HepG2 (cell line): ENCODE results near the gene SNX11. TPM values are rescaled to one million over a fixed set of nuclear protein-coding genes. Genes with fewer than 3 reads are reported as not detected.

ENCODE experiments used
- ATRX ChIP-seq: sonication (generic); formaldehyde crosslinking; IDR thresholded peaks from 2 replicates; pipeline ENCODE4 v1.4.0; 2020; ENCODE audit warnings: missing genetic modification reagents, borderline replicate concordance
- BCL6 ChIP-seq: IDR thresholded peaks from 2 replicates; pipeline ENCODE4 v1.6.1; 2016; ENCODE audit warnings: missing genetic modification reagents, missing compliant biosample characterization
- DPF2 ChIP-seq: sonication (generic); formaldehyde crosslinking; IDR thresholded peaks from 2 replicates; pipeline ENCODE4 v1.4.0; 2020; ENCODE audit warnings: mild to moderate bottlenecking, low read depth, missing genetic modification reagents, borderline replicate concordance
- FOXP1 ChIP-seq, 2 experiments: fragments of 450-650 bp in 1 of 2; IDR thresholded peaks; 2 replicates each; pipeline ENCODE4 v1.6.1; 2017 to 2018; ENCODE audit warnings: antibody characterized with exemption in 1 of 2
- IKZF4 ChIP-seq: sonication (generic); formaldehyde crosslinking; IDR thresholded peaks from 2 replicates; pipeline ENCODE4 v1.5.1; 2020; ENCODE audit warnings: borderline replicate concordance, mild to moderate bottlenecking, low read depth, missing genetic modification reagents; ENCODE audit errors: not compliant biosample characterization
- MTA1 ChIP-seq: sonication (generic); formaldehyde crosslinking; IDR thresholded peaks from 2 replicates; pipeline ENCODE4 v1.4.0; 2020; ENCODE audit warnings: missing genetic modification reagents, mild to moderate bottlenecking, borderline replicate concordance
- PCBP1 ChIP-seq: fragments of 200-400 bp; formaldehyde crosslinking; IDR thresholded peaks from 2 replicates; pipeline ENCODE4 v1.6.1; 2017; ENCODE audit warnings: mild to moderate bottlenecking, low read depth, low read length, borderline replicate concordance
- RFX3 ChIP-seq: IDR thresholded peaks from 2 replicates; pipeline ENCODE4 v1.6.1; 2016; ENCODE audit warnings: missing biosample characterization, missing genetic modification reagents
- SATB2 ChIP-seq: sonication (generic); formaldehyde crosslinking; IDR thresholded peaks from 2 replicates; pipeline ENCODE4 v1.5.0; 2020; ENCODE audit warnings: missing genetic modification reagents
- XRCC5 ChIP-seq: fragments of 200-400 bp; formaldehyde crosslinking; optimal IDR thresholded peaks from 2 replicates; pipeline ENCODE3; 2017; ENCODE audit warnings: mild to moderate bottlenecking, low read length
- YEATS4 ChIP-seq: sonication (generic); formaldehyde crosslinking; IDR thresholded peaks from 2 replicates; pipeline ENCODE4 v1.4.0; 2020; ENCODE audit warnings: missing genetic modification reagents, borderline replicate concordance
- ZNF251 ChIP-seq: sonication (generic); formaldehyde crosslinking; IDR thresholded peaks from 2 replicates; pipeline ENCODE4 v1.9.0; 2021; ENCODE audit warnings: mild to moderate bottlenecking, missing genetic modification reagents
- ZNF274 ChIP-seq: sonication (generic); formaldehyde crosslinking; IDR thresholded peaks from 2 replicates; pipeline ENCODE4 v1.5.1; 2020; ENCODE audit warnings: mild to moderate bottlenecking, missing genetic modification reagents
- ZNF329 ChIP-seq: sonication (generic); formaldehyde crosslinking; IDR thresholded peaks from 2 replicates; pipeline ENCODE4 v1.9.0; 2021; ENCODE audit warnings: low read depth, mild to moderate bottlenecking, missing genetic modification reagents
- ZNF432 ChIP-seq: sonication (generic); formaldehyde crosslinking; IDR thresholded peaks from 2 replicates; pipeline ENCODE4 v1.5.0; 2020; ENCODE audit warnings: missing genetic modification reagents, mild to moderate bottlenecking, borderline replicate concordance
- ZNF460 ChIP-seq: sonication (generic); formaldehyde crosslinking; IDR thresholded peaks from 2 replicates; pipeline ENCODE4 v1.5.1; 2020; ENCODE audit warnings: missing genetic modification reagents, mild to moderate bottlenecking, borderline replicate concordance
- ZNF468 ChIP-seq: sonication (generic); formaldehyde crosslinking; IDR thresholded peaks from 2 replicates; pipeline ENCODE4 v1.8.0; 2022; ENCODE audit warnings: mild to moderate bottlenecking, moderate library complexity, missing genetic modification reagents
- ZNF570 ChIP-seq: sonication (generic); formaldehyde crosslinking; IDR thresholded peaks from 2 replicates; pipeline ENCODE4 v1.4.0; 2020; ENCODE audit warnings: mild to moderate bottlenecking, missing genetic modification reagents, borderline replicate concordance
- ZNF724P ChIP-seq: sonication (generic); formaldehyde crosslinking; IDR thresholded peaks from 2 replicates; pipeline ENCODE4 v1.8.0; 2022; ENCODE audit warnings: missing genetic modification reagents, borderline replicate concordance
- ZNF883 ChIP-seq: sonication (generic); formaldehyde crosslinking; IDR thresholded peaks from 2 replicates; pipeline ENCODE4 v1.5.1; 2020; ENCODE audit warnings: mild to moderate bottlenecking, missing genetic modification reagents; ENCODE audit errors: not compliant biosample characterization
- polyA plus RNA-seq, 8 experiments: library from polyadenylated mRNA; depleted of rRNA in 3 of 8; stranded (reverse) in 7 of 8; unstranded in 1 of 8; fragments of >200 nt; fragmentation: Illumina TruSeq in 4 of 8; extraction: Trizol in 4 of 8; gene quantifications; 2 replicates each; pipeline versions ENCODE4 v1.2.1 to v1.2.3, GENCODE V29; 2011 to 2016; ENCODE audit warnings: low read depth in 4 of 8, missing spikeins in 1 of 8, mixed read lengths in 1 of 8; ENCODE audit not compliant: insufficient read depth in 1 of 8
- total RNA-seq, 5 experiments: library from RNA; depleted of rRNA; stranded (reverse); fragments of >200 nt; fragmentation: Illumina TruSeq; extraction: Trizol; gene quantifications; 2 replicates each; pipeline ENCODE4 v1.2.3, GENCODE V29; 2016; ENCODE audit warnings: low read depth in 1 of 5
- TF ChIP-seq, protein P1 (sequence below): sonication (generic); formaldehyde crosslinking; IDR thresholded peaks from 2 replicates; pipeline ENCODE4 v1.5.1; 2020; ENCODE audit warnings: missing genetic modification reagents, mild to moderate bottlenecking, borderline replicate concordance
- TF ChIP-seq, protein P2 (sequence below): sonication (generic); formaldehyde crosslinking; IDR thresholded peaks from 2 replicates; pipeline ENCODE4 v1.4.0; 2020; ENCODE audit warnings: mild to moderate bottlenecking, missing genetic modification reagents
- TF ChIP-seq, protein P3 (sequence below): sonication (generic); formaldehyde crosslinking; IDR thresholded peaks from 2 replicates; pipeline ENCODE4 v1.8.0; 2022; ENCODE audit warnings: low read depth, missing genetic modification reagents
- TF ChIP-seq, protein P4 (sequence below): sonication (generic); formaldehyde crosslinking; IDR thresholded peaks from 2 replicates; pipeline ENCODE4 v1.9.0; 2021; ENCODE audit warnings: missing genetic modification reagents, mild to moderate bottlenecking, borderline replicate concordance

SNX11 gene
- total and polyA plus RNA-seq, 2 of the 13 experiments (the other 11 are each of a cell fraction or from before 2014, with no cell fraction given) = 12.9 to 14.0 TPM

DNA sequence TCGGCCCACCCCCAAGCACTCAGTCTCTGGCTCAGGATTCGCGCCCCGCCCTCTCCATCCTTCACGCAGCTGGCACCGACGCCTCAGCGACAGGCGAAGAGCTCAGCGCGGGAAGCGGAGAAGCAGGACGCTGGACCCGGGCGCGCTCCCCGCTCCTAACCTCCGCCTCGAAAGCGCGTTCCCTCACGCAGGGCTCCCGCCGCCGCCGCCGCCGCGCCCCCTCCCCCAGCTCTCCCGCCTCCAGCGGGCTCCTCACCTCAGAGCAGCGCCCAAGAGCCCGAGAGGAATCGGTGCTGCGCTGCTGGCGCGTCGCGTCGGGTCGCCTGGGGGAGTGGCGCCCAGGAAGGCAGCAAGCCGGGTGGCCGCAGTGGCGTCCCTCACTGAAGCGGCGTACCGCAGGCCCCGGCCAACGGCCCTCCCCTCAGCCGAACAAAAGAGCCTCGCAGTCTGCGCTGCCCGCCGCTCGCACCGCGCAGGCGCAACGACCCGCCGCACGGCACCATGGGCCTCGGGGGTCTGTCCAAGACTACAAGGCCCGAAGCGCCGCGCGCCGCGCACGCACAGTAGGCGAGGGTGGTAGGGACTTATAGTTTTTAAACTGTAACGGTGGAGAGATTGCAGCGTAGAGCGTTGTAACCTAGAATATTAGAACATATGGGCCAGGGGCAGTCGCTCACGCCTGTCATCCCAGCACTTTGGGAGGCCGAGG, 6.4 kb upstream of the SNX11 start, which contains the start of gene CBX1 (continued):
- TF ChIP-seq XRCC5 = peak; percentile 72
- peak; percentile 42; the same call in 1 of the 2 replicates for TF ChIP-seq ZNF251 (CRISPR knock-in tag)
- TF ChIP-seq MTA1 = peak; percentile 84; the same call in 1 of the 2 replicates
- TF ChIP-seq, protein P1, sequence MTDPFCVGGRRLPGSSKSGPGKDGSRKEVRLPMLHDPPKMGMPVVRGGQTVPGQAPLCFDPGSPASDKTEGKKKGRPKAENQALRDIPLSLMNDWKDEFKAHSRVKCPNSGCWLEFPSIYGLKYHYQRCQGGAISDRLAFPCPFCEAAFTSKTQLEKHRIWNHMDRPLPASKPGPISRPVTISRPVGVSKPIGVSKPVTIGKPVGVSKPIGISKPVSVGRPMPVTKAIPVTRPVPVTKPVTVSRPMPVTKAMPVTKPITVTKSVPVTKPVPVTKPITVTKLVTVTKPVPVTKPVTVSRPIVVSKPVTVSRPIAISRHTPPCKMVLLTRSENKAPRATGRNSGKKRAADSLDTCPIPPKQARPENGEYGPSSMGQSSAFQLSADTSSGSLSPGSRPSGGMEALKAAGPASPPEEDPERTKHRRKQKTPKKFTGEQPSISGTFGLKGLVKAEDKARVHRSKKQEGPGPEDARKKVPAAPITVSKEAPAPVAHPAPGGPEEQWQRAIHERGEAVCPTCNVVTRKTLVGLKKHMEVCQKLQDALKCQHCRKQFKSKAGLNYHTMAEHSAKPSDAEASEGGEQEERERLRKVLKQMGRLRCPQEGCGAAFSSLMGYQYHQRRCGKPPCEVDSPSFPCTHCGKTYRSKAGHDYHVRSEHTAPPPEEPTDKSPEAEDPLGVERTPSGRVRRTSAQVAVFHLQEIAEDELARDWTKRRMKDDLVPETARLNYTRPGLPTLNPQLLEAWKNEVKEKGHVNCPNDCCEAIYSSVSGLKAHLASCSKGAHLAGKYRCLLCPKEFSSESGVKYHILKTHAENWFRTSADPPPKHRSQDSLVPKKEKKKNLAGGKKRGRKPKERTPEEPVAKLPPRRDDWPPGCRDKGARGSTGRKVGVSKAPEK = no peak
- peak; percentile 66 for TF ChIP-seq IKZF4
- TF ChIP-seq ZNF883 (CRISPR knock-in tag) = peak; percentile 96
- TF ChIP-seq ZNF329 (CRISPR knock-in tag) = no peak
- TF ChIP-seq ATRX (CRISPR knock-in tag) = no peak
- no peak for TF ChIP-seq DPF2 (CRISPR knock-in tag)
- no peak for TF ChIP-seq RFX3 (CRISPR knock-in tag)
- TF ChIP-seq ZNF570 (CRISPR knock-in tag) = no peak
- TF ChIP-seq ZNF274 = peak; percentile 39
- TF ChIP-seq YEATS4 (CRISPR knock-in tag) = peak; percentile 95
- TF ChIP-seq, protein P2, sequence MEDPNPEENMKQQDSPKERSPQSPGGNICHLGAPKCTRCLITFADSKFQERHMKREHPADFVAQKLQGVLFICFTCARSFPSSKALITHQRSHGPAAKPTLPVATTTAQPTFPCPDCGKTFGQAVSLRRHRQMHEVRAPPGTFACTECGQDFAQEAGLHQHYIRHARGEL (CRISPR knock-in tag) = 0 out of 2 replicates have a peak, but pooled peaks have one; percentile 6
- TF ChIP-seq ZNF432 = no peak
- TF ChIP-seq, protein P3, sequence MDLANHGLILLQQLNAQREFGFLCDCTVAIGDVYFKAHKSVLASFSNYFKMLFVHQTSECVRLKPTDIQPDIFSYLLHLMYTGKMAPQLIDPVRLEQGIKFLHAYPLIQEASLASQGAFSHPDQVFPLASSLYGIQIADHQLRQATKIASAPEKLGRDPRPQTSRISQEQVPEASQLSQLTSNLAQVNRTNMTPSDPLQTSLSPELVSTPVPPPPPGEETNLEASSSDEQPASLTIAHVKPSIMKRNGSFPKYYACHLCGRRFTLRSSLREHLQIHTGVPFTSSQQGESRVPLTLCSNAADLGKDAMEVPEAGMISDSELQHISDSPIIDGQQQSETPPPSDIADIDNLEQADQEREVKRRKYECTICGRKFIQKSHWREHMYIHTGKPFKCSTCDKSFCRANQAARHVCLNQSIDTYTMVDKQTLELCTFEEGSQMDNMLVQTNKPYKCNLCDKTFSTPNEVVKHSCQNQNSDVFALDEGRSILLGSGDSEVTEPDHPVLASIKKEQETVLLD (CRISPR knock-in tag) = peak; percentile 85
- peak; percentile 96; the same call in 1 of the 2 replicates for TF ChIP-seq ZNF724P (CRISPR knock-in tag)
- no peak for TF ChIP-seq FOXP1 (IDR thresholded peaks at IDR 0.05)
- TF ChIP-seq FOXP1 (CRISPR knock-in tag; IDR thresholded peaks at IDR 0.05) = no peak
- peak; percentile 19 for TF ChIP-seq BCL6
- TF ChIP-seq, protein P4, sequence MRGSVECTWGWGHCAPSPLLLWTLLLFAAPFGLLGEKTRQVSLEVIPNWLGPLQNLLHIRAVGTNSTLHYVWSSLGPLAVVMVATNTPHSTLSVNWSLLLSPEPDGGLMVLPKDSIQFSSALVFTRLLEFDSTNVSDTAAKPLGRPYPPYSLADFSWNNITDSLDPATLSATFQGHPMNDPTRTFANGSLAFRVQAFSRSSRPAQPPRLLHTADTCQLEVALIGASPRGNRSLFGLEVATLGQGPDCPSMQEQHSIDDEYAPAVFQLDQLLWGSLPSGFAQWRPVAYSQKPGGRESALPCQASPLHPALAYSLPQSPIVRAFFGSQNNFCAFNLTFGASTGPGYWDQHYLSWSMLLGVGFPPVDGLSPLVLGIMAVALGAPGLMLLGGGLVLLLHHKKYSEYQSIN (CRISPR knock-in tag) = no peak
- peak; percentile 100 for TF ChIP-seq ZNF460
- TF ChIP-seq SATB2 (CRISPR knock-in tag) = 0 out of 2 replicates have a peak, but pooled peaks have one; percentile 32
- TF ChIP-seq PCBP1 = no peak; the same call in 1 of the 2 replicates
- no peak for TF ChIP-seq ZNF468 (CRISPR knock-in tag)
